Tibial artery (tissue), 4 donors: Measurements from ENCODE around the gene DAB2.

Source experiments
- DNase-seq, 2 donors: peaks; one replicate each; pipeline ENCODE4 v3.0.0-alpha.2; 2019
- H3K27ac ChIP-seq, 2 donors: fragments of 200-600 bp; sonication (generic) in 1 of 2; 1 replicate in 1 of 2; 2 replicates in 1 of 2; pipeline ENCODE4 v1.5.1; 2018 to 2019; ENCODE audit warnings: mild to moderate bottlenecking in 1 of 2
- H3K27me3 ChIP-seq, 2 donors: fragments of 200-600 bp; sonication (generic) in 1 of 2; one replicate each; pipeline versions ENCODE4 v1.5.1 to v1.6.0; 2016 to 2019
- H3K36me3 ChIP-seq, 3 donors: fragments of 200-600 bp; sonication (generic) in 2 of 3; one replicate each; pipeline ENCODE4 v1.5.1; 2016 to 2019; ENCODE audit warnings: mild to moderate bottlenecking in 2 of 3
- H3K4me1 ChIP-seq, 4 donors: fragments of 200-600 bp; sonication (generic) in 2 of 4; 1 replicate in 3 of 4; 2 replicates in 1 of 4; pipeline ENCODE4 v1.5.1; 2016 to 2019
- H3K4me3 ChIP-seq, 2 donors: fragments of 200-600 bp; sonication (generic) in 1 of 2; 1 replicate in 1 of 2; 2 replicates in 1 of 2; pipeline ENCODE4 v1.5.1; 2018 to 2019; ENCODE audit warnings: mild to moderate bottlenecking in 2 of 2
- H3K9me3 ChIP-seq, 3 donors: fragments of 200-600 bp; sonication (generic) in 1 of 3; one replicate each; pipeline ENCODE4 v1.5.1; 2016 to 2019
- intact Hi-C: fragments of 100-400 bp; cut with DNase I; formaldehyde crosslinking; loops from one replicate; pipeline ENCODE4 v1.15.0; 2023; ENCODE audit warnings: low total_unique reads
- TF ChIP-seq, protein P1 (sequence below), 2 experiments: fragments of 200-600 bp in 1 of 2; fragments of 450-650 bp in 1 of 2; IDR thresholded peaks; one replicate each; pipeline ENCODE4 v1.5.1; 2017 to 2019; ENCODE audit warnings: antibody characterized with exemption in 2 of 2, mild to moderate bottlenecking in 1 of 2, moderate library complexity in 1 of 2

DAB2 gene

GRCh38 chr5:39432696-39433530, 8.1 kb upstream of the DAB2 start:
- Histone ChIP-seq H3K27me3 (no peaks in the 10 kb centered on the region), H3K4me3 (no peak overlapping the region), H3K27ac (no peak overlapping the region), H3K4me1 (no peaks in the 10 kb centered on the region), H3K9me3 (no peaks in the 10 kb centered on the region), H3K36me3 (no peaks in the 10 kb centered on the region)
- intact Hi-C loops = no loop called here
- no peak for DNase-seq
- TF ChIP-seq, protein P1, sequence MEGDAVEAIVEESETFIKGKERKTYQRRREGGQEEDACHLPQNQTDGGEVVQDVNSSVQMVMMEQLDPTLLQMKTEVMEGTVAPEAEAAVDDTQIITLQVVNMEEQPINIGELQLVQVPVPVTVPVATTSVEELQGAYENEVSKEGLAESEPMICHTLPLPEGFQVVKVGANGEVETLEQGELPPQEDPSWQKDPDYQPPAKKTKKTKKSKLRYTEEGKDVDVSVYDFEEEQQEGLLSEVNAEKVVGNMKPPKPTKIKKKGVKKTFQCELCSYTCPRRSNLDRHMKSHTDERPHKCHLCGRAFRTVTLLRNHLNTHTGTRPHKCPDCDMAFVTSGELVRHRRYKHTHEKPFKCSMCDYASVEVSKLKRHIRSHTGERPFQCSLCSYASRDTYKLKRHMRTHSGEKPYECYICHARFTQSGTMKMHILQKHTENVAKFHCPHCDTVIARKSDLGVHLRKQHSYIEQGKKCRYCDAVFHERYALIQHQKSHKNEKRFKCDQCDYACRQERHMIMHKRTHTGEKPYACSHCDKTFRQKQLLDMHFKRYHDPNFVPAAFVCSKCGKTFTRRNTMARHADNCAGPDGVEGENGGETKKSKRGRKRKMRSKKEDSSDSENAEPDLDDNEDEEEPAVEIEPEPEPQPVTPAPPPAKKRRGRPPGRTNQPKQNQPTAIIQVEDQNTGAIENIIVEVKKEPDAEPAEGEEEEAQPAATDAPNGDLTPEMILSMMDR (IDR thresholded peaks at IDR 0.05) = no peak

DNA sequence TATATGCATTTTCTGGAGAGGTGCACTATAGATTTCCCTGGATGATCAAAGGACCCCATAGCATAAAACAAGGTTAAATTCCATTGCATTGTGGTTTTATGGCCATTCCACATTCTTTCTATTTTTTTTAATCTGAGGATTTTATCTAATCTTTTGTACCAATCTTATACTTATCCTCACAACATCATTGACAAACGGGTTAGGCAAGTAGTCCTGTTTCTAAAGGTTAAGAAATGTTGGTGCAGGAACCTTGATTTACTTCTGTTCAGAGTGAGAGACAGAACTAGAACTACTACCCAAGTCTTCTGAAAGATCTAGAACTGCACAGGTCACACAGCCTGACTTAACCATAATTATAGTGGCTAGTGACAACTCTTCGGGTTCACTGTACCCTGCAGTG, 5.7 kb upstream of the DAB2 start:
- DNase-seq = no peak
- Histone ChIP-seq H3K27me3 (no peaks in the 10 kb centered on the region), H3K4me3 (no peak overlapping the region), H3K4me1 (peaks cover 0 to 19% (median 16%) of the 10 kb centered on the region in 4 donors), H3K9me3 (no peaks in the 10 kb centered on the region), H3K27ac (no peak overlapping the region), H3K36me3 (no peaks in the 10 kb centered on the region)
- TF ChIP-seq, protein P1 (IDR thresholded peaks at IDR 0.05) = no peak
- intact Hi-C loops = no loop called here

DNA sequence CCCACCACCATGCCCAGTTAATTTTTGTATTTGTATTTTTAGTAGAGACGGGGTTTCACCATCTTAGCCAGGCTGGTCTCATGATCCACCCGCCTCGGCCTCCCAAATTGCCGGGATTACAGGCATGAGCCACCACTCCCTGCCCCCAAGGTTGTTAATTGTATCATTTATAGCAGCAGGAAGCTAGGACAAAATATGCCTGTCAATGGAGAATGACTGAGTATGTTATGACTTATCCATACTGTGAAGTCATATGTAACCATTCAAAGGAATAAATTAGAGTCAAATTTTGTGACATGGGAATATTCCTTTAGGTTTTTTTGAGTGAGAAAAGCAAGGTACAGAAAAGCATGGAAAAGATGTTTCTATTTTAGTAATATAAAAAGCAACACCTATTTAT, 3.9 kb upstream of the DAB2 start:
- no peak overlapping the region for H3K4me3 ChIP-seq
- no peak overlapping the region for H3K27ac ChIP-seq
- no peaks in the 10 kb centered on the region for H3K9me3 ChIP-seq
- H3K36me3 ChIP-seq = no peaks in the 10 kb centered on the region
- no peak for DNase-seq
- TF ChIP-seq, protein P1 (IDR thresholded peaks at IDR 0.05) = no peak
- peaks cover 0 to 21% (median 17%) of the 10 kb centered on the region in 4 donors for H3K4me1 ChIP-seq
- H3K27me3 ChIP-seq = no peaks in the 10 kb centered on the region
- intact Hi-C loops = no loop called here

GRCh38 chr5:39427633-39428032, 2.9 kb upstream of the DAB2 start:
- TF ChIP-seq, protein P1 (IDR thresholded peaks at IDR 0.05) = no peak
- H3K36me3 ChIP-seq = no peaks in the 10 kb centered on the region
- peaks cover 0 to 30% (median 21%) of the 10 kb centered on the region in 4 donors for H3K4me1 ChIP-seq
- intact Hi-C loops = no loop called here
- no peak overlapping the region for H3K27ac ChIP-seq
- no peak for DNase-seq
- no peaks in the 10 kb centered on the region for H3K9me3 ChIP-seq
- no peak overlapping the region for H3K4me3 ChIP-seq
- H3K27me3 ChIP-seq = no peaks in the 10 kb centered on the region

DNA sequence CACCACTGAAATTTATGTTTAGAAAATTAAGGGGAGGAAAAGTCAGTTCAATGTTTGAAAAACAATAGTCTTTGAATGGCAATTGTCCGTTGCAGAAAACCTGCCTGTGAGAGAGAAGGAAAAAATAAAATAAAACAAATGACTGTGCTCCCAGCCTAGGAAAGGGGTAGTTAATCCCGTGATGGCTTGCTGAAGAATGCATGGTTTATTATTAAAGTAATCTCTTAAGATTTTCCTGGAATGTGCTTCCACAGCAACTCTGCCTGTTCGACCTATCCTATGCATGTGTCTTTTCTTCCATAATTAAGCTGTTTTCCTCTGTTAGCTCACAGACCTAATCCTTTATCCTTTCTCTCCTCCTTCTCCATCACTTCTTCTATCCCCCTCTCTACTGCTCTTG, 2.4 kb upstream of the DAB2 start:
- TF ChIP-seq, protein P1 (IDR thresholded peaks at IDR 0.05) = no peak
- H3K27ac ChIP-seq = peak overlapping the region in 1 of 2 donors; percentile 49
- no peaks in the 10 kb centered on the region for H3K9me3 ChIP-seq
- intact Hi-C loops = no loop called here
- no peaks in the 10 kb centered on the region for H3K36me3 ChIP-seq
- H3K27me3 ChIP-seq = no peaks in the 10 kb centered on the region
- H3K4me3 ChIP-seq = no peak overlapping the region
- peaks cover 0 to 34% (median 22%) of the 10 kb centered on the region in 4 donors for H3K4me1 ChIP-seq
- DNase-seq = no peak
